AML-193 (cell line): ENCODE data around the gene SFMBT2.
A peak's percentile ranks its signal among the peaks of the same experiment; 100 is the strongest.

ENCODE experiments used
- DNase-seq, 2 experiments: peaks; one replicate each; lab custom pipeline; 2025; lab: John Stamatoyannopoulos, UW

SFMBT2 gene

DNA sequence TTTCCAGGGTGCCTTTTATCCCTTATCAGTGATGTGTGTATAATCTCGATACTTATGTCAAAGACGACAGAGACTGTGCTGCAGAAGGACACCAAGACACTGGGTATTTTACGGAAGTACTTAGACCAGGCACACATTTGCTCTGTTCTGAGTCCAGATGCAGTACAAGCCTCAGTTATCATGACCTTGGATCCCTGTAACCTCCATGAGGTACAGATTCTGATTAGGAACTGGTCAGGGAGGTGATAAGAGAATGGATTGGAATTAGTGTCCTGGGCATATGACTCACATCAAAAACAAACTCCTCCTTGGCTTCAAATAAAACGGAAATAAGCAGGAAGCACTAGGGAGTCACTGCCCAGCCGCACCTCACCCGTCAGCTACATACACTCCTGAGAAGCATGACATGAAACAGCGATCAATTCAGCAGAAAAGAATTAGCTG, 146.5 kb downstream of the SFMBT2 start:
- DNase-seq = no peak

DNA sequence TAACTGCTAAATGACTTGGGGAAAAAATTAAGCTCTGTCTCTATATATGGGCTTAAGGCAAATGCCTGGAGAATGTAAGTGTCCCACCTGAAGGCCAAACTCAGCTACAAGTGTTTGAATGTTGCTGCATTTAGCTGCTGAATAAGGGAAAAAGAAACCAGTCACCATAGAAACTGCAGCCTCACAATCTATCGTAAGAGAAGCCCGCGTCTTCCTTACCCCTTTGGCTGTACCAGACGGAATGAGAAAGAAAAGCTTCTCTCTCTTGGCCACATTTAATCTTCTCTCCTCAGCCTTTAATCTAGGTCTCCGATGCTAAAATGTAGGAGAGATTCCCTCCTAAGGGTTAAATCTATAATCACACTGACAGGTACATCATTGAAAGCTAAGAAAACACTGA, 147.2 kb downstream of the SFMBT2 start:
- DNase-seq = no peak

DNA sequence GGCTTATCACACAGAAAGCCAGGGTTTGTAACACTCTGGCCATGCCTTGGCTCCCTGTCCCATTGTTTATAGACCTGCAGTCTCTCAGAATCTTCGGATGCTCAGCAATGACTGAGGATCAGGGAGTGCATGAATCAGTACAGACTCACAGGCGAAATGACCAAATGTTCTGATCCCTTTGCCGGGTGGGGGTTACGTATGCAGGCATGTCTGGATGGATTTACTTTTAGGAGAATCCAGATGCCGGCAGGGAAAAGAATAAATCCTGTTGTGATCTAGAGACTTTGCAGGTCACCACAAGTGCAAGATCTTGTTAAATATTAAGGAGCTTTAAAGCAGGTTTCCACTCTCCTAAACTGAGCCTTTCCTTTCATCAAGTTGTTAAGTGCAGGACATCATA, 149.5 kb downstream of the SFMBT2 start:
- no peak for DNase-seq

DNA sequence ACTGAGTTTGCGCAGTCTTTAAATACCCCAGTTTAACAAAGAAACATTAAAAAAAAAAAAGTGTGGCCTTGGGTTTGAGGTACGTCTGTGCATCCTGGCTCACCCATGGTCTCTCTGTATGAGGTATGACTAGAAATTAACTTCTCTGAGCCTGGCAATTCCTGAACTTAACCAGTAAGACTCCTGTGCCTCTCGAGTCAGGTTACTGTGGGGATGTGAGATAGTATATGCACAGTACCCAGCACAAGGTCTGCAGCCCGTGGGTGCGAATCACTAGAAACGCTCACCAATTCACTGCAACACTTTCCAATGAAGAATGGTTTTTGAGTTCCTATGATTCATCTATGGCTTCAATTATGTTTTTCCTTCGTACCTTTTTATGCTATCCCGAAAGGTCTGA, 149.9 kb downstream of the SFMBT2 start:
- DNase-seq = no peak

DNA sequence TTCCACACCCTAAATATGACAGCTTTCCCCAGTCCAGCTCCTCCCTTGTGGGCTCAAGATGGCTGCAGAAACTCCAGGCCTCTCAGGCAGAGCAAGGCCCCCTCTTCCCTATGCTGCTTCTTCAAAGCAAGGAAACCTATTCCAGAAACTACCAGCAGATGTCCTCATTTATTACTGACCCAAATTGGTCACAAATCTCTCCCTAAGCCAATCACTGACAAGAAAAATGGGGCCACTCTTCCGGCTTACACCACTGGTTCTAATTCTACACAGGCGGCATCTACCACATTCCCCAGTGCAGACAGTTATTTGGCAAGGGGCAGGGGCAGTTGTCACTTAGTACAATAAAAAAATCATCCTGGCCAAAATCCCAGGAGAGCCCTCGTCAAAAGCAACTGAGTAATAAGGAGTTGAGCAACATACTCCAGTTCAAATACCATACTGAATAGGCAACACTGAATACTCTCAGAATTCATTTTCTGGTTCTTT, 150.4 kb downstream of the SFMBT2 start:
- peak; percentile 54 to 65 for DNase-seq

DNA sequence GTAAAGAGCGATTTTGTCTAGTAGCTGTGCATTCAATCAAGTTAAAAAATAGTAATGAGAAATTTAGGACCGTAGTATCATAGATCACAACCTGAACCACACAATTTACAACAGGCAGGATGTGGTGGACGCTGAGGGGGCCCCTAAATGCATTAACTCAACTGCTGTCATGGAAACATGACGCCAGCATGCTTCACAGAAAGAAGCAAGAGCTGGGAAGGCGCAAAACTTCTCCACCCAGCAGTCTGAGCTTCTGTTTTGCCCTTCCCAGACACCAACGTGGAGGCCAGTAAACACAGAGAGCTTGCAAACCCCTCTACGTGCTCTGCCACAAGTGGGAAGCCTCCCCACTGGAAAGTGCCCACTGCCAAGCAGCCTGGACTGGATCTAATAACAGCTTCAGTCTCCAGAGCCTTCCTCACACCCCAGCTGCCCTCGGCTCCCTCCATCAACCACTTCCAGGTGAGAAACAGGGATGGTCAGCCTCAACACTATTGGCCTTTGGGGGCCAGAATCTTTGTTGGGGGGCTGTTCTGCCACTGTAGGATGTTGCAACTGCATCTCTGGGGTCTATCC, 151.8 kb downstream of the SFMBT2 start:
- no peak for DNase-seq

DNA sequence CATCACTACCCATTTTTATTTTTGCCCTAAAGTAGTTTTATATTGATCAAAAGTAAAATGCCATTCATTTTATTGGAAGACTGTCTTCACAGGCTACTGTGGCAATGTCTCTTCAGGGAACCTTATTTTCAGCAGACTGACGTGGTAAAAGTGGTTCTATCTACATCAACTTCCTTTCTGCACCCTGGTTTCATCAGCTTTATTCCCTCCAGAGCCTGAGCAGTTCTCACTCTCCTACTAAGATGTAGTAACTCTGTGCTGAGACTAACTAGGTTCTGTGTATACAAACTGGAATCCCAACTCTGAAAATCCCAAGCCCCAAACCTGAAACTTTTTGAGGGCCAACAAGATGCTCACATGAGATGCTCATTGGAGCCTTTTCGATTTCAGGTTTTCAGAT, 155.3 kb downstream of the SFMBT2 start:
- DNase-seq = no peak

DNA sequence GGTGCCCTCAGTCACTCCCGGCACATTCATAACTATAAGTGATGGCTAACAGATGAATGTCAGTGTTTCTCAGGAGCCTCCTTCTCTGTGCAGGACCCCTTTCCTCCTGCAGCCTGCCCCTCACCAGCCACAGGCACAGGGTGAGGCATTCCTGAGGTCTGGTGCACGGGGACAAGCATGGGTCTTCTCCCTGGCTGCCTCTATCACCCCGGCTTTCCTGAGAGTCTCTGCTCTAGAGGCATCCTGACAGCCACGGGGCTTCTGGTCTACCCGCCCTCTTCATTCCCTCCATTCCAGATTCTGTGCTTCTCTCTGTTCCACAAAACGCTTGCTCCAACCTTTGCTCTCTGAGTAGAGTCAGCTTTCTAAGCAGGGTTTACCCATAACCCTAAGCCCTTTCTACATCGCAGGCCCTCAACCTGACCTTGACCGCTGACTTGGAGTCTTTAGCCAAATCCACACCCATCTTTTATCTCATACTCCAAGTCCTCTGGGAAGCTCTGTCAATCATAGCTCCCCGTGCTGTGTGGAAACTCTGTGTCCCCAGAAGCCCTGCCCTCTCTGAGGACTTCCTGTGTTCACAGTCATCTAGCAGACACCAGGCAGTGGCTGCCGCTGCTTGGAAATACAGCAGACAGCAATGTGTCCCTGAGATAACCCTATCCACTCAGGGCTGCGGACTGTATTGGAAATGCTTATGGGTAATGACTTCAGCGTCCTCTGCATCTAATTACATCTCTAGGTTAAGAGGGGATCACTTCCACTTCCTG, 159.0 kb downstream of the SFMBT2 start:
- DNase-seq = no peak

DNA sequence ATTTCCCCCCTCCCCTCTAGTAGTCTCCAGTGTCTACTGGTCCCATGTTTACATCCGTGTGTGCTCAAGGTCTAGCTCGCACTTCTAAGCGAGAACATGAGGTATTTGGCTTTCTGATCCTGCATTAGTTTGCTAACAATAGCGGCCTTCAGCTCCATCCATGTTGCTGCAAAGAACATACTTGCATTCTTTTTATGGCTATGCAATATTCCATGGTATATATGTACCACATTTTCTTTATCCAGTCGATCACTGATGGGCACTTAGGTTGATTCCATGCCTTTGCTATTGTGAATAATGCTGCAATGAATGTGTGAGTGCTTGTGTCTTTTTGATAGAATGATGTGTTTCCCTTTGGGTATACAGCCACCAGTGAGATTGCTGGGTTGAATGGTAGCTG, 160.6 kb downstream of the SFMBT2 start:
- DNase-seq = no peak

DNA sequence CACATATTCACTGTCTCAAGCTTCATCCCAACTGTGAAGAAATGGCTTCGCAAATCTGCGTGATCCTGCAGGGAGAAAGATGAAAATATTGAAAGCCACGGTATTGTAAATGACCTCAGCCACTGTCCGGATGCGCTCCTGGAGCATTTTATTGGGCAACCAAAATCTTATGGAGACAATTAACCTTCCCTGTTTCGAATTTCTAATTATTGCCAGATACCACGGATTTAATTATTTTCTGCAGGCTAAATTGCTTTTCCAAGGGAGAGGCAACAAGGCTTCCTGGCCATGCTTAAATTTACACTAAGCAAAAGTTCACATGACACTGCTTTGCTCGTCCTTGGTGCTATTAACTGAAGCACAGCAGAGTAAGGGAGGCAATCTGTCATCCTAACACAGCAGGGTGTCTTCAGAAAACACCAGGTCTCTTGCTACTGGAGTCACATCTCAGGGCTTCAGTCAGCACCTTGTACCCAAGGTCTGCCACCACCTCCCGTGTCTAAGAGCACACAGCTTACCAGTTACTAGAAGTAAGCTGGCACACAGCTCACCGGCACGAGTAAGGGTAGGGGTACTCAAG, 162.2 kb downstream of the SFMBT2 start:
- DNase-seq = no peak

DNA sequence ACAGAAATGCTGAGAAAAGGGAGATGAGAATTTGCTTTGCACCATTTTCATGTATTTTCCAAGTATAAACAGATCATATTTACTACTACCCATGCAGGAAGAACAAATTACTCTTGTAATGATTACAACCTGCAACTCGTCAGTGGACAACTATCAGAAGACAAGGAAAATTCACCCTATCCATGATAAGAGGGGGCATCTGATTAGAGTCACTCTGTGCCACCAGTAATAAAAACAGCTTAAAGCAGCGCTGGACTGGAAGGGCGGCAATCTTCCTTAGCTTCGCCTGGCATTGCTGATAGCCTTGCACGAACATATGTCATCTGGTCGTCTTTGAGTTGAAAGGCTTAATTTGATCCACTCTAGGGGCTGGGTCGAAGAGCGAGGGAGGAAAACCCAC, 162.7 kb downstream of the SFMBT2 start:
- no peak for DNase-seq

DNA sequence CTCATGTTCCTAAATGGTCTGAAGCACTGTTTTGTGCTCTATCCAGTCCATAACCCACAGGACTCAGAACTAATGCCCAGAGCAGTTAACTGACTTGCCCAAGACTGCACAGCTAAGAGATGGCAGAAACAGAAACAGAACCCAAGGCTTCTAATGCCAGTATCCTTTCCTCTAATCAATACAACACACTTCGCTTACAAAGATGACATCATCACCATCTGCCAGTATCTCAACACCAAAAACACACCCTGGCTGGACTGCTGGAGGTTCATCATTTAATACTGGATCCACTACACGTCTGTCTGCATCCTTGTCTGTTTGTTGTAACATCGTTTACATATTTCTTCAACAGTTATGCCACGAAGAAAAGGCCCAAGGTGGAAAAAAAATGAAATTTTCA, 165.3 kb downstream of the SFMBT2 start:
- DNase-seq = no peak

DNA sequence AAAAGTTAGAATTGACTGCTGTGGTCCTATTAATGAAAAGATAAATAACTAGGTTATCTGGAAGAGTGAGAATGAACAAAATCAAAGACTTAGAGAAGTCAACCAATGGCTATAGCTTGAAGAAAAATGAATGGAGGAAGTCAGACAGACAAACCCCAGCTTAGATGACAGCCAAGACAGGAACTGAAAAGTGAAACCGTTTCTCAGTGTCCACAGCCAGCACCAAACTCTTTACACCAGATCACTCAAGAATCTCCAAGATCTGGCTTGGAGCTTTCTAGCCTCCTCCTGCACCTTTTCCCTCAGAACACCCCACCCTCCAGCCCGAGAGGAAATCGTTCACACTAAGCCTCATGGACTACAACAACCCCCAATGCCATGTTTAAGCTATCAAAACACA, 167.0 kb downstream of the SFMBT2 start:
- DNase-seq = no peak

DNA sequence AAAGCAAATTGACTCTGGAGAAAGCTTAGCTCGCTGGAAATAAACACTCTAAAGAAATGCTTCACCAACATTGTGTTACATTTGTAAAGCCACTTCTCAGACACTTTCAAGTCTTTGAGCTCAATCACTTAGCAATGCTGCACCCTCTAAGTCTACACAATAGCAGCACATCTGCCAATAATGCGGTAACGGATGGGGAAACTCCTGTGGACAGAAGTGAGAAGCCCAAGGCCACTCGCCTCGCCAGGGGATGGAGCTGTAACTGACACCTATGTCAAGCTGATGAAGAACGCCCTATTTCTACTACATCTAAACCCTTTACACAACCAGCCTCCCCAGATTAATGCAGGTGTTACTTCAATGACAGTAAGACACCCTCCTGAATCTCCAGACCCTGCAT, 167.7 kb downstream of the SFMBT2 start:
- DNase-seq = no peak

DNA sequence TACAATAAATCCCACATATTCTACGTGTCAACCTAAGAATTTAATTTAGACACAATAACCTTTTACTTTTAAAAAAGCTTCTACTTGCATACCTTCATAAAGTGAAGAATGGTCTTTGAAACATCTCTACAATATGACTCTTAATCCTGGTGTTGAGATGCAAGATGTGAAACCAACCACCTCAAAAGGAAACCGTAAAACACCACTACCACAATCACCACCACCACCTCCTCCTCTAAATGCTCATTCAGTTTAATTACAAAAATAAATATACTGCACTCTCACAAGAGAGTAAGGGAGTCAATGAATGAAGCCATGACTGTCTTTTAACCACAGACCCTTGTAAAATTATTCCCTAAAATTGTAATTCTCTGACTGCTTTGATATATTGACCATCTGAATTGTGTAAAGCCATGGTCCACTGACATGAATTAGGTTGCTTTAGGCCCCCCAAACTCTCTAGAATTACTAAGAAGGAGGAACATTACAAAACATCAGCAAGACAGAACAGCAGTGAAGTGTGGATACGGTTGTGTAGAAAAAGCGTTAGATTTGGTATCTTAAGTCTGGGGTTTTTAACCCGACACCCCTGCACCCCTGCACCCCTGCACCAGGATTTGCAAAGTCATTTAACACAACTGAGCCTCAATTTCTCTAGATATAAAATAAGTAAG, 171.4 kb downstream of the SFMBT2 start:
- no peak for DNase-seq

DNA sequence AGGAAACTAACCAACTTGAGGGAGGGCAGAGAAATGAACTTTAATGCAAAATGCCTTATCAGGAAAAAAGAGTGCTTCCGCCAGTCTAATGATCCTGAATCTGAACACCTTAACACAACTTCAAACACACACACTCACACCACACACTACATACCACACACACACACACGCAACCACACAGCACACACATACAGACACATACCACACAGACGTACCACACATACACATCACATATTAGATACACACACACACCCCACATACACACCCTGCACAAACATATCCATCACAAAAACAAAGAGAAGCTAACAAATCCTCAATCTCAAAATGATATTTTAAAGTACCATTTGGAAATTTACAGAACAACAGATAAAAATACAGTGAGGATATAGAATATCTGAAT, 175.5 kb downstream of the SFMBT2 start:
- no peak for DNase-seq

DNA sequence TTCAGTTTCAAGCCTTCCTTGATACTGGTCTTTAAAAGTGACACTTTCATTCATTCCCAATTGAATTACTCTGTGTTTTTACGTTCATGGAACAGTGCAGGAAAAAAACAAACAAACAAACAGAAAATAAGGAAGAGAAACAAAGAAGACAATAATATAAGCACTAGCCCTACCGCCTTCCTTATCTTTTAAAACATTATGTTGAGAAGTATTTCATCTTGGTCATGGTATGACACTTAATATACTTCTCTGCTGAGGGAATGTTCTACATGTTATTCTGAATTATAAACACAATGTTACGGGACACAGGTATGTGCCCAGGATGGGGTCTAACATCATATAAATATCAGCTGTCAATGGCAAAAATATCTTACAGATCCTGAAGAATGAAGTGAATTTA, 176.7 kb downstream of the SFMBT2 start:
- DNase-seq = no peak

DNA sequence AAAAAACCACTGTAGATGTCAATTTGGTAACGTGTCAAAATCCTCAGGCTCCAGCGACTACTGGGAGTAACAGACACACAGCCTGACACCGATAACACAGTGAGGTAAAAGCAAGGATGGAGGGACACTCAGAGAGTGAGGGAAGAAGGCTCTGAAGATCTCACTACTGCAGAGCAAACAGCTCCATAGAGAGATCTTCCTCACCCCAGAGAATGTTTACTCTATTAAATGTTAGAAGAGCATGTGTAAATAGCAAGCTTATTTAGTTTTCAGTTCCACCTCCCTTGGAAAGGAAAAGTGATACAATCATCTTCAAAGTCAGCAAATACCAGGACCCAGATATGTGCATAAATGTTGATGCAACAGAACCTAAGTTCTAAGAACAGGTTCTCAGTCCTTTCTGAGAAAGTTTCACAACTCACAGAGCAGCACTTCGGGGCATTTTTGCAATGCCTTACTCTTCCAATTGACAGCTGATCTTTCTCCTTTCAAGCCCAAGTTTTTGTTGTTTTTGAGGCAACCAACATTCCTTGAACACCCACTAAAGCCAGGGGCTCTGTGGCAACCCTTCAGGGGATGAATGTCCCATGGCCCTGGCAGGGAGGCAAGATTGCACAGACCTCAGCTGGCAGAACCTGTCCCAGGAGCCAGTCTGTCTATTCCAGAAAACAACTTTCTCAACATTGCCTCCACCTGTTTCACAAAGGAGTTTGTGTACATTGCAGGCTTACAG, 177.4 kb downstream of the SFMBT2 start:
- peak; percentile 11 to 22 for DNase-seq

DNA sequence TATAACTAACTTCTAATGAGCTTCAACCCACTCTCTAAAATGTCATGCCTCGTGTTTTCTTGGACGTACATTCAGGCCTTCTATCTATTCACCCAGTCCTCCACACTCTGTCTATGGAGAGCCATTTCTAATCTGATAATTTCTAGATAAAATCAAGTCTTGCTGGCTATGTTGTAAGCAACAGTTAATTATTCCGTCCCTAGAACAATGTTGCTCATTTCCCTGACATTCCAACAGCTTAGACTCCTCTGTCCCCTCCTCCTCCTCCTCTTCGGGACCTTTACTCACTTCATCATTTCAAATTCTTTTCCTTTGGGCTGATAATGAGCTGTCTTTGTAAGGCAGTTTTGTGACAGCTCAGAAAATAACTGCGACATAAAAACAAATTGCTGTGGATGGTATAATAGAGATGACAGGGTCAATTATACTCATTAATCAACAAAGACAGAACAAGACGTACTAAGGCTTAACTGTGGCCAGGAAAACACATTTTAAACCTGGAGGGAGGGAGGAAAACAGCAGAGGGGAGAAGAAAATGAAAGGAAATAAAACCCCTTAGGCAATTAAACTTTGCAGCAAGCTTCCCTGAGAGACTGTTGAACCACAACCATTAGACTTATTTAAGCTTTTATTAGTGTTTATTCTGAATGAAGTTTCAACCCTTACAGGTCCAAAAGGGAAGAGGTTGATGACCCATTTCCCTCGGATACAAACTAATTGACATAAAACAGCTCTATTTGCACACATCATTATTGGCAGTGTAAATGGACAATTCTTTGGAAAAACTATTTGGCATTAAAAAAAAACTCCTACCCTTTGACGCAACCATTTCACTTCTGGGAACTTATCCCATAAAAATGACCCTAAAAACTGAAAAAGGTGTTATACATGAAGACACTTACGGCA, 179.1 kb downstream of the SFMBT2 start:
- no peak for DNase-seq

DNA sequence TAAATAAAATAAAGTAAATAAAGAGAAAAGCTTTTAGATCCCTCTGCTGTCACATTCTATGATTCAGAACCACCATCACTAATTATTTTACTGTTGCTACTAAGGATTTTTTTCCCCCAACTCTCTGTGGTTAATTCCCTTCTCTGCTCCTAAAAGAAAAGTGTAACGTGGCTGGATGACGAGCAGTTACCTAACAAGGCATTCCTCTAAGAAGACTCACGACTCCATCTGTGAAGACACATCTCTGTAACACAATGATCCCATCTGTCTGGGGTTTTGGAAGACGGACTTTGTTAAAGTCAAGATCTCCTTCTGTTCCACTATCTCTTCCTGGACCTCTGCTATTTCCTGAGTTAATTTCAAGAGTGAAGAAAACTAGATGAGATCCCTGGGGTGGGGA, 179.9 kb downstream of the SFMBT2 start:
- no peak for DNase-seq

DNA sequence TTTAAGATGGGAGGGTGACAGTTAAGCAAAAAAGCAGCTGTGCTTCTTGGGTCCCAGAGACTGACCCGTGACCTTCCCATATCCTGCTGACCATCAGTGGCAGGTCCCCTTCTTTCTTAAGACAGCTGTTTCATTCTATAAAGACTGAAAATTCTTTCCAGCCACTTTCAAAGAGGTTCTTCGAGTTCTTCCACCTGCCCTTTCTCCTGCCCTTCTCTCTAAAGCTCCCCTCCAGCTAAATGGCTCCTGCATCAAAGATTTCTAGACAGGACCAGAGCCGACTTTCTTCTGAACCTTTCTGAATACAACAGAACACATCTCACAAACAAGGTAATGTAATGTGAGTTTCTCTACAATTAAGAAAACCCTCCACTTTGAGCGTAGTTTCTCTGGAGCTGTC, 180.8 kb downstream of the SFMBT2 start:
- no peak for DNase-seq
